GM12892 (cell line): ENCODE results near the gene ATP8A1.

Experiments
- DNase-seq: peaks from one replicate; pipeline ENCODE4 v3.0.0; 2011; ENCODE audit not compliant: insufficient read length
- FAIRE-seq: peaks from 2 replicates; lab custom pipeline; 2011; peaks lifted over from hg19 to GRCh38; lab: Jason Lieb, UNC
- POLR2A ChIP-seq: IDR thresholded peaks from 2 replicates; pipeline ENCODE4 v1.6.1; 2011; ENCODE audit warnings: low read depth, low read length, control low read depth
- POLR2AphosphoS5 ChIP-seq: IDR thresholded peaks from 2 replicates; pipeline ENCODE4 v1.6.1; 2011; ENCODE audit warnings: low read depth, low read length, control low read depth
- TAF1 ChIP-seq: IDR thresholded peaks from 2 replicates; pipeline ENCODE4 v1.6.1; 2011; ENCODE audit warnings: low read depth, mild to moderate bottlenecking, control low read depth, low read length, borderline replicate concordance

Gene ATP8A1

DNA sequence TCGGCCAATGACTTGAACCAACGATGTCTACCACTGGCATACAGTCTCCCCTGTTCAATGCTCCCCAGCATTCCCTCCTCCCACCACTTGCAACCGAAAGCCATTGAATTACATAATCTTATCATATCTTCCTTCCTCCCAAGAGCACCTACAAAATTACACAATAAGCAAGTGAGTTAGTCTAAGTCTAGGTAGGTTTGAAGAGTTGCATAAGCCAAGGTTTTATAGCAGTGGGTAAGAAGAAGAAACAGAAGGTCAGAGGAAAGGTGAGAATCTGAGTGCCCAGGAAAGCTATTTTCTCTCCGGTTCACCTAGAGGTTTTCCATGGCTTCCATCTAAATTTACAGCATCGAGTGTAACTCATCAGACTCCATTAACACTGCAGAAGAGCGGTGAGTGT, 40.3 kb downstream of the ATP8A1 start:
- DNase-seq (no peak), FAIRE-seq (peak; percentile 36)
- no peak for TF ChIP-seq POLR2AphosphoS5
- no peak for TF ChIP-seq TAF1
- TF ChIP-seq POLR2A, result no peak

DNA sequence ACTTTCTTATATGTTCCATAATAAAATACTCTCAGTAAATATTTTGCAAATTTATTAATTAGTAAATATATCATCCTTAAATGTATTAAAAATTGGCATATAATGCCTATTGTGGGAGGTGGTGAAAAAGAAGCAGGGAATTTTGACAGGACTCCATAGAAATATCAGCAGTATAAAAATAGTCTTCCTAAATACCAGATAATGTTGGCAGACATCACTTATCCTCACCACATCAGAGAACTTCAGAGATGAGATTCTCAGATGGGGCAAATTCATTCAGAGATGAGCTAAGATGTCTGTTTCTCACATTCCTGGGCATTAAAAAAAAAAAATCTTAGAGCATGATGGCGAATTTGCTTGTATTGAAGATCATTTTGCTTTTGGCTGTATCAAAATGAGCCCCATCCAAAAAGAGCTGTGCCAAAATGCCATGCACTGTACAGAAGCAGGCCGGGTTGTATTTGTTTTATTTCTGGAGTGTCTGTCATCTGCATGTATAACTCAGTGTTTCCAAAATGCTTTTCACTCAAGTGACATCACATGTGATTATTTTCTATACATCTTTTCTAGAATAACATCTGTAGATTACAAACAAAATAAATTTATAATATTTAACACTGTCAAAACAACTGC, 41.7 kb downstream of the ATP8A1 start:
- FAIRE-seq, result no peak
- DNase-seq, result no peak
- no peak for TF ChIP-seq TAF1
- no peak for TF ChIP-seq POLR2AphosphoS5
- TF ChIP-seq POLR2A, result no peak

DNA sequence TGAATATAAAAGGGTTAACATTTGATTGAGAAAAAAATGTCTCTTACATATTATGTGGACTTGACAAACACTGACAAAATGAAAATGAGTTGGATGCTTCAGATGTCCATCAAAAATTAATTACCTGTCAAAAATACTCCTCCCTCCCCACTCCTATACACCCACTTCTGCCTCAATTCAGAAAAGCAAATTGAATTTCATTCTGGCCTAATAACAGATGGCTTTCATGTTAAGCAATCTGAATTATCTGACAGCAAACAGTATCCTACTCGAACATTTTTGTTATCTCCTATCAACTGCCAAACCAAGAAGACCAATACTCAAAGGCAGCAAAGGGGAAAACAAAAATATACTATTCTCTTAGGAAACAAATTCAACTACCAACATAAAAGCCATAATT, 44.0 kb downstream of the ATP8A1 start:
- no peak for TF ChIP-seq POLR2AphosphoS5
- no peak for TF ChIP-seq POLR2A
- TF ChIP-seq TAF1, result no peak
- FAIRE-seq (no peak), DNase-seq (no peak)

DNA sequence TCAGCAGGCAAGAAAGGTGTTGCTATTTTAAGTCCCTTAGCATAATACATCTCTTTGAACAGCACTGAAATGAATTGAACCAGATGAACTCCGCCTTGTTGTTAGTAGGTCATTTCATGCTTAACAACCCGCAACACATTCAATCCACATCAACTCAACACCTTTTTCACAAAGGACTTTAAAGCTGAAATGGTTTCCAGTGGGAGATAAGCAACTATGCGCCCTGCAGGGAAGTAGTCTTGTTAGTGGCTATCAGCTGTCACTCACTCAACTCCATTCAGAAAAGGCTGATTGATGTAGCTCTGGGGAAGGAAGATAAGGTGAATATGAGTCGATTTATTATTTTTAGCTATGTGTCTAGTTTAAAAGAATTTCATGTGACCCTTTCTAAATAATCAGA, 46.0 kb downstream of the ATP8A1 start:
- FAIRE-seq (peak; percentile 14), DNase-seq (no peak)
- TF ChIP-seq TAF1, result no peak
- TF ChIP-seq POLR2AphosphoS5, result no peak
- no peak for TF ChIP-seq POLR2A

DNA sequence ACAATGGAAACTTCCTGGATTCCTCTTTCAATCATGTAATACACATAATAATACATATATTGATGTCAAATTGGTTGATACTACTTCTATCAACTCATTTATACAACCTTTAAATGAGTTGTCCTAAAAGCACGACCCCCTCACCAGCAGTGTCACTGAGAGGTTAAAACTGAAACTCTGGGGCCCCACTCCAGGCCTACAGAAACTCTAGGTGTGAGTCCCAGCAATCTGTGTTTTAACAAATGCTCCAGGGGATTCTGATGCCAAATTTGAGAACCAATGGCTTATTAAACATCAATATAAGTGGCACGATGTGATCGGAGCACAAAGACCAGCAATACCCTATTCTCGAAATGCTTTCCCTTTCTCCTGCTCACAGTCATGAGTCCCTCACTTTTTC, 47.9 kb downstream of the ATP8A1 start:
- FAIRE-seq (no peak), DNase-seq (no peak)
- TF ChIP-seq TAF1 (no peak), POLR2AphosphoS5 (no peak), POLR2A (no peak)

DNA sequence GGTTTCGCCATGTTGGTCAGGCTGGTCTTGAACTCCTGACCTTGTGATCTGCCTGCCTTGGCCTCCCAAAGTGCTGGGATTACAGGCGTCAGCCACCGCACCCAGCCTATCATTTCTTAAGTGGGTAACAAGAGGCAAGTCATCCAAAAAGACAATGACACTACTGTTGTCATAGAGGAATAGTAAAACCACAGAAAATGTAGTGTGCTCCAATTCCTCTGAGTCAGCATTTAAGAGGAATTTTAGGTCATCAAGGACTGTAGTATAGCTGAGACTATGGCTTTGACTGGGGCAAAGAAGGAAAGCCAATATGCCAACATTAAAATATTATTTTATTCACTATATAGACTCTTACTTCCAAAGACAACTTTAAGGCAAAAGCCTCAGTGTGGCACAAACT, 48.4 kb downstream of the ATP8A1 start:
- DNase-seq (no peak), FAIRE-seq (no peak)
- TF ChIP-seq POLR2A, result no peak
- no peak for TF ChIP-seq POLR2AphosphoS5
- no peak for TF ChIP-seq TAF1

DNA sequence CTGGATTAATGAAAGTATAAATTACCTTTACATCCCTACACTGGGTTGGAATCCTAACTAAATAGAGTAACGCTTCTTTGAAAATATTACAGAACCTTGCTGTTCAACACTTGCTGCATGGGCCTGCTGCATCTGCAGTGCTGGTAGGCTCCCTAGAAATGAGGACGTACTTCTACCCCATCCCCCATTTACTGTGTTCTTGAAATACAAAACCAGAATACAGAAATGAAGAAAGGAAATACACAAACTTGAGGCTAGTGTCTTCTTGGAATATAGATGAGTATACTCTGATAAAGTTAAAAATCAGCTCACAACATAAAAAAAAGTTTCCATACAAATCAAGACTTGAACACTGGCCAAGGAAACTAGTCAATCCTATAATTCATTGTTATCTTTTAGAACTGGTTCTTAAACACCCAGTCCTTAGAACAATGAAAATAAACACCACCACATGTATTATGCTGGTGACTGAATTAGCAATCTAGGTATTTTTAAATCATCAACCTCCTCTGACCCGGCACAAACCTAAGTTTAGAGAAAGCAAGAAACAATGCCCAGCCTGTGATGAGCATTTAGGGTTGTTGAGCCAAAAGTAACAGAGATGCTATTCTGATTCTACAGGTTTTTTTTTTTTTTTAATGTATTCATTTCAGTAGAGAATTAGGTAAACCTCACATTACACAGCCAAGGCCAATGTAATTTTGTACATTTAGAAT, 49.7 kb downstream of the ATP8A1 start:
- no peak for TF ChIP-seq POLR2A
- no peak for TF ChIP-seq POLR2AphosphoS5
- TF ChIP-seq TAF1, result no peak
- DNase-seq, result no peak
- FAIRE-seq, result no peak

DNA sequence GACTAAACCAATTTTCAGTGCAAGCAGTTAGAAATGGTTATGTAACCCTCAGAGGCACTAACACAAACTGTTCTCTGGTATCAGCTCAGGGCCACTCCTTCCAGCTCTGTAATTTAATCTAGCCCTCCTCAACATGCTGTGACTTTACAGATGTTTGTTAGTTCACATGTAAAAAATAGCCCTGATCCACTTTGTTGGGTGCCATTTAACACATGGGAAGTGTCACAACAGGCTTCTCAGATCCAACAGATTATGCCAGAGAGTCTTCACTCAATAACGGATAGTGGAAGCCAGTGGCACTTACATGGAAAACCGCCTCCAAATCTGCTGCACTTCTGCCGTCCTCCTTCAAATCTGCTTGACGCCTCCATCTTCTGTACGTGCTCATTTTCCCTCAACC, 51.6 kb downstream of the ATP8A1 start:
- DNase-seq (no peak), FAIRE-seq (no peak)
- no peak for TF ChIP-seq POLR2A
- no peak for TF ChIP-seq TAF1
- TF ChIP-seq POLR2AphosphoS5, result no peak

DNA sequence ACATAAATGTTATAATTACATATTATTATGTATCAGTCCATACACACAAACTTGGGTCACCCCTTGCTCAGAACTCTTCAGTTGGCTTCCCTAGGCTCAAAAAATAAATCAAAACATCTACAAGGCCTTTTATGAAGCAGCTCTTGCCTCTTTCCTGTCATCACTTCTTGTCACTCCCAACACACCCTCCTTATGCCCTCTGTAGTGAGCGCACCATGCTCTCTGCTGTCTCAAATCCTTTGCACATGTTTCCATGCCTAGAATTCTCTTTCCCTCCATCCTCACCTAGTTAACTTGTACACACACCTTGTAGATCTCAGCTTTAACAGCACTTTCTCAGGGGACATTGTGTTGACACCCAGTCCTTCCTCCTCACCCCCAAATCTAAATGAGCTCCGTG, 53.0 kb downstream of the ATP8A1 start:
- no peak for FAIRE-seq
- no peak for DNase-seq
- TF ChIP-seq POLR2AphosphoS5, result no peak
- no peak for TF ChIP-seq POLR2A
- TF ChIP-seq TAF1, result no peak

DNA sequence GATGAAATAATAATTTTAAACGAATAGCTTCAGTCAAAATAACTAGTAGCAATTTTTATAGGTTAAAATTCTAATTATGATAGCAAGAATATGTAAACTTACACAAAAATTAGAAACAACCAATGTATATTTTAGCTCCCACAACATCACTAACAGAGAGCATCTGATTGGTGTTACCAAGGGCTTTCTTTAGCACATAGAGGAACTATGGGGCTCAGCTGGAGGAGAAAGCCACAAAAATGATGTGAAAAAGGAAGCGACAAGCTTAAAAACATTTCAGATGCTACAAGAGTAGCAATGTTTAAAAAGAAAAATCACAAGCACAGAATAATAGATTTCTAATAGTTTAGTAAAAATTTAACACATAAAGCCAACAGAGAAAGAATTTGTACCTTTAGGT, 56.3 kb downstream of the ATP8A1 start:
- no peak for FAIRE-seq
- no peak for DNase-seq
- TF ChIP-seq POLR2A, result no peak
- no peak for TF ChIP-seq POLR2AphosphoS5

DNA sequence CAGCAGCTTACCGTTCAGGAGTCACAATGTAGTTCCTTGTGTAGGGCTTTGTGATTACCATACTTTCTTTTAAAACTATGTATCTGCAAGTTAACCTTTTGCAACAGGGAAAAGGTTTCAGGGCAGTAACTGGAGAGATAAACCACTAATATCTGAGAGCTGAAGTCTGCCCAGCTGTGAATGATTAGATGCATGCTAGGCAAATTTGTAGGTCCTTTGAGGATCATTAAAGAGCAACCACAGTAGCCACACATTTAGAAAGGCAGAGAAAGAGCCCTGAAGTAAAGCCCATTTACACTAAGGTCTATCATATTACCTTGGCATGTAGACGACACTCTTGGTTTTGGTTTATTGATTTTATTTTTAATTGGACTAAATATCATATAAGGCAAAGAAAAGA, 60.0 kb downstream of the ATP8A1 start:
- FAIRE-seq (peak; percentile 33), DNase-seq (no peak)
- TF ChIP-seq POLR2AphosphoS5 (no peak), TAF1 (no peak)

DNA sequence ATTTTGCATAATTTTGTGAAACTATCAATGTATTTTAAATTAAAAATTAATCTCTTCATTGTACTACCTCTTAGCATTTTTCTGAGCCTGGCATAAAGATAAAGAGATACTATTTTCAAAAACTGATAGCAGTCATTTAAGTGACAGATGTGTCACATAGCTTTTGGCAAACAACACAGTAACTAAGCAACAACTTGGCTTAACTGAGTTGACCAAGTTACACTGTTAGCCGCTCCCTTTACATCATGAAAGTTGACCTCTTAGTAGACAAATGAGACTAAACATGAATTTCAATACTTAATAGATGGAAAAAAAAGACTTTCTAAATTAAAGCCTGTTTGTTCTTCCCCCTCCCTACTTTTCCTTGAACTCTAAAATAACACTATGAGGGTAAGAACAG, 62.0 kb downstream of the ATP8A1 start:
- TF ChIP-seq TAF1 (no peak), POLR2AphosphoS5 (no peak), POLR2A (no peak)
- FAIRE-seq, result no peak
- DNase-seq, result no peak

DNA sequence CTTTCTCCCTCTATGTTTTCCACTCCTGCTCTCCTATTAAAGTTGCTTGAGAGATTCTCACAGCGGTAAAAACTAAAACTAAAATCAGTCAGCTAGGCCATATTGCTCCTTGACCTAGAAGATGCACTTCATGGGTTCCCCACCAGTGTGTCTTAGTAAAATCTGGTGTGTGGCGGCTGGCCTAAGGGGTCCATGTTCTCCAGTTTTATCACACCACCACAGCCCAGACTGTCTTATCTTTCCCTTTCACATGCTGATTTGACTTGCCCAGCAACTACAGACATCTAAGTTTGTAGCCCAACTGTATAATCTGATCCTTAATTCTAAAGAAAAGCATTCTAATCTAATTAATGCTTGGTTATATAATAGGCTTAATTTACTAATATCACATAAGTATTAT, 68.0 kb downstream of the ATP8A1 start:
- TF ChIP-seq TAF1 (no peak), POLR2AphosphoS5 (no peak), POLR2A (no peak)
- no peak for DNase-seq
- FAIRE-seq, result peak; percentile 33
